Measurements from ENCODE around the gene GPD1. TPM values are rescaled to one million over a fixed set of nuclear protein-coding genes. Genes with fewer than 3 reads are reported as not detected.
"Not testable (repeated sequence)": the region's sequence is repeated elsewhere in the genome, so short reads cannot be mapped to it uniquely, and the experiment has no call there.

The GPD1 gene
- total RNA-seq, 2 experiments from 2014 or later: 0.36 to 0.47 TPM

DNA sequence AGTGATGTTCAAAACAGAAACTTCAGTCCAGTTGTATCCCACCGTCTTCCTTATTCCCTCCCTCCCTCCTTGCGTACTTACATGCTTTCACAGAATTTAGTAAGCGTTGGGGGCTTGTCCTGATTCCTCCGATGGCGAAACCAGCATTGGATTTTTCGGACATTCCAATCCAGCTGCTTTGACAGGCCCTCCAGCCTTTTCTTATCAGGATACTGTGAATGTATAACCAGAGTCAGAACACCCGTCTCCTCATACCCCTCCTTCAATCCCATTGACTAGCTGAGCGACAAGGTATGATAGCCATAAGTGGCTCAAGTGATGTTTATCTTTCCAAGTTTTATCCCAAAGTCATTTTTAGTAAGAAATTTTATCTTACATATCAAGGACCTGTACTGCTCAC, 39.2 kb downstream of the GPD1 start:
- CTCF ChIA-PET: interaction anchor here (0.6 to 1.6 kb wide), 4 partner anchors 10 to 683 kb away, joined by 3 to 7 read pairs (median 4); no protein-coding TSS in a partner anchor
- Mint-ChIP-seq H3K27ac (no peak overlapping the region), H3K27me3 (ENCODE audit: low read depth) (no peaks in the 10 kb centered on the region), H3K36me3 (ENCODE audit: low read depth) (peaks cover 7% of the 10 kb centered on the region), H3K4me3 (no peak overlapping the region), H3K9me3 (no peaks in the 10 kb centered on the region), H3K4me1 (ENCODE audit: low read depth) (no peaks in the 10 kb centered on the region)
- intact Hi-C loops (cut with micrococcal nuclease): no loop called here
- DNase-seq: no peak

- H3K27ac Mint-ChIP-seq: no peak overlapping the region
- no peak for DNase-seq
- H3K9me3 Mint-ChIP-seq: no peaks in the 10 kb centered on the region
- peaks cover 6% of the 10 kb centered on the region for H3K36me3 Mint-ChIP-seq (ENCODE audit: low read depth)
- intact Hi-C loops (cut with micrococcal nuclease): no loop called here
- no peaks in the 10 kb centered on the region for H3K27me3 Mint-ChIP-seq (ENCODE audit: low read depth)
- CTCF ChIA-PET: interaction anchor here (0.6 to 2.3 kb wide), 6 partner anchors 13 to 565 kb away, joined by 3 to 8 read pairs (median 4); partner anchors contain the start of gene COX14
- H3K4me3 Mint-ChIP-seq: no peak overlapping the region
- peaks cover 11% of the 10 kb centered on the region for H3K4me1 Mint-ChIP-seq (ENCODE audit: low read depth)
Measured at GRCh38 chr12:50145439-50145838, 41.6 kb downstream of the GPD1 start.

DNA sequence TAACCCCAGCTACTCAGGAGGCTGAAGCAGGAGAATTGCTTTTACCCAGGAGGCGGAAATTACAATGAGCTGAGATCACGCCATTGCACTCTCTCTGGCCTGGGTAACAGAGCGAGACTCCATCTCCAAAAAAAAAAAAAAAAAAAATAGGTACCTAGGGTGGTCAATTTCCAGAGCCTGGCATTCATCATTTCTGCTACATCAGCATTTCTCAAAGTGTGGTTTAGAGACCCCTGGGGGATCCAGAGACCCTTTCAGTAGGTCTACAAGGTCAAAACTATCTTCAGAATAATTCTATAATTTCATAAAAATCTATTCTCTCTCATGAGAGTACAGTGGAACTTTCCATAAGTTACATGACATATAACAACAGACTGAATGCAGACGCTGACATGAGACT, 43.5 kb downstream of the GPD1 start:
- Mint-ChIP-seq H3K27me3 (ENCODE audit: low read depth) (no peaks in the 10 kb centered on the region), H3K36me3 (ENCODE audit: low read depth) (peaks cover 2% of the 10 kb centered on the region), H3K4me1 (ENCODE audit: low read depth) (peaks cover 23% of the 10 kb centered on the region), H3K9me3 (no peaks in the 10 kb centered on the region), H3K27ac (no peak overlapping the region), H3K4me3 (no peak overlapping the region)
- DNase-seq: no peak
- intact Hi-C loops (cut with micrococcal nuclease): no loop called here
- CTCF ChIA-PET: interaction anchor here (1.6 to 1.7 kb wide), 2 partner anchors 36 to 73 kb away, joined by 3 to 5 read pairs; partner anchors contain the start of gene COX14

GRCh38 chr12:50148011-50148410, 44.2 kb downstream of the GPD1 start:
- H3K9me3 Mint-ChIP-seq; H3K27ac Mint-ChIP-seq; DNase-seq; H3K27me3 Mint-ChIP-seq (ENCODE audit: low read depth); H3K36me3 Mint-ChIP-seq (ENCODE audit: low read depth); H3K4me3 Mint-ChIP-seq; intact Hi-C loops (cut with micrococcal nuclease): not testable (repeated sequence)
- H3K4me1 Mint-ChIP-seq (ENCODE audit: low read depth): peaks cover 23% of the 10 kb centered on the region
- CTCF ChIA-PET: interaction anchor here (0.6 to 1.5 kb wide), 3 partner anchors 13 to 45 kb away, joined by 3 to 4 read pairs (median 3); no protein-coding TSS in a partner anchor

GRCh38 chr12:50149311-50149710, 45.5 kb downstream of the GPD1 start:
- Mint-ChIP-seq H3K36me3 (ENCODE audit: low read depth) (no peaks in the 10 kb centered on the region), H3K27ac (peak overlapping the region; percentile 39), H3K9me3 (no peaks in the 10 kb centered on the region), H3K4me3 (no peak overlapping the region), H3K4me1 (ENCODE audit: low read depth) (peaks cover 23% of the 10 kb centered on the region), H3K27me3 (ENCODE audit: low read depth) (no peaks in the 10 kb centered on the region)
- CTCF ChIA-PET: interaction anchor here (0.6 to 1.6 kb wide), 7 partner anchors 12 to 63 kb away, joined by 3 to 8 read pairs (median 3); partner anchors contain the start of gene COX14
- intact Hi-C loops (cut with micrococcal nuclease): no loop called here
- DNase-seq: no peak

- H3K27me3 Mint-ChIP-seq (ENCODE audit: low read depth): no peaks in the 10 kb centered on the region
- CTCF ChIA-PET: interaction anchor here (0.7 kb wide), 1 partner anchor 26 kb away, joined by 3 read pairs; no protein-coding TSS in a partner anchor
- intact Hi-C loops (cut with micrococcal nuclease): no loop called here
- no peak overlapping the region for H3K4me3 Mint-ChIP-seq
- DNase-seq: no peak
- H3K4me1 Mint-ChIP-seq (ENCODE audit: low read depth): peaks cover 23% of the 10 kb centered on the region
- no peaks in the 10 kb centered on the region for H3K9me3 Mint-ChIP-seq
- H3K27ac Mint-ChIP-seq: no peak overlapping the region
- no peaks in the 10 kb centered on the region for H3K36me3 Mint-ChIP-seq (ENCODE audit: low read depth)
Measured at GRCh38 chr12:50151047-50151687, 47.4 kb downstream of the GPD1 start.

DNA sequence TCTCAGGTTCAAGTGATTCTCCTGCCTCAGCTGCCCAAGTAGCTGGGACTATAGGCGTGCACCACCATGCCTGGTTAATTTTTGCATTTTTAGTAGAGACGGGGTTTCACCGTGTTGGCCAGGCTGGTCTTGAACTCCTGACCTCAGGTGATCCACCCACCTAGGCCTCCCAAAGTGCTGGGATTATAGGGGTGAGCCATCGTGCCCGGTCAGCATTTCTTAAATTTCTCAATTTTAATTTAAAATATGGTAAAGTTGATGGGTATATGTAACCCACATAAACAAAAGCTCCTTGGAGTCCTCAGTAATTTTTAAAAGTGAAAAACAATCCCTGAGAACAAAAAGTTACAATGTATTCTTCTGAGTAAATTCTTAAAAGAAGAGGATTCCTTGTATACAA, 51.1 kb downstream of the GPD1 start:
- H3K9me3 Mint-ChIP-seq; H3K27me3 Mint-ChIP-seq (ENCODE audit: low read depth); H3K36me3 Mint-ChIP-seq (ENCODE audit: low read depth); intact Hi-C loops (cut with micrococcal nuclease); H3K27ac Mint-ChIP-seq; DNase-seq; H3K4me3 Mint-ChIP-seq: not testable (repeated sequence)
- H3K4me1 Mint-ChIP-seq (ENCODE audit: low read depth): peaks cover 29% of the 10 kb centered on the region
- CTCF ChIA-PET: interaction anchor here (0.8 to 1.7 kb wide), 2 partner anchors 44 to 99 kb away, joined by 4 to 5 read pairs; no protein-coding TSS in a partner anchor

- CTCF ChIA-PET: interaction anchor here (1.3 to 1.9 kb wide), 4 partner anchors 20 to 86 kb away, joined by 3 to 13 read pairs (median 7); partner anchors contain the start of gene COX14
- Mint-ChIP-seq H3K27ac (no peak overlapping the region), H3K4me3 (no peak overlapping the region), H3K27me3 (ENCODE audit: low read depth) (no peaks in the 10 kb centered on the region), H3K4me1 (ENCODE audit: low read depth) (peaks cover 26% of the 10 kb centered on the region), H3K9me3 (no peaks in the 10 kb centered on the region), H3K36me3 (ENCODE audit: low read depth) (peaks cover 2% of the 10 kb centered on the region)
- intact Hi-C loops (cut with micrococcal nuclease): no loop called here
- DNase-seq: no peak
Measured at GRCh38 chr12:50156641-50157040, 52.8 kb downstream of the GPD1 start.

DNA sequence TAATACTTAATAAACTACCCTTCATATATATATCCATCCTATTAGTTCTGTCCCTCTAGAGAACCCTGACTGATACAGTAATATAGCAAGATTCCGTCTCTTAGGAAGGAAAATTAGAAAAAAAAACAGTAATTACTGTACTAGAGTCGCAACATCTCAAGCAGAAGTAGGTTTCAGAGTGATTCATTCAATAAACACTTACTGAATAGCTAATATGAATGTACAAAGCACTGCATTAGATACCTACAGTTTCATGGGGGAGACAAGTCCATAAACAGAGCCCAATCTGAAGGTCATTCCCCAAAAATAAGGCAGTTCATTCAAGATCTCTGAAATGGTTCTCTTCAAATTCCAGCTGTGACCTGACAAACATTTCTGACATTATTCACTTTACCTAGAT, 53.5 kb downstream of the GPD1 start:
- Mint-ChIP-seq H3K4me3 (no peak overlapping the region), H3K4me1 (ENCODE audit: low read depth) (peaks cover 26% of the 10 kb centered on the region), H3K9me3 (no peaks in the 10 kb centered on the region), H3K27ac (no peak overlapping the region), H3K36me3 (ENCODE audit: low read depth) (peaks cover 2% of the 10 kb centered on the region), H3K27me3 (ENCODE audit: low read depth) (no peaks in the 10 kb centered on the region)
- intact Hi-C loops (cut with micrococcal nuclease): no loop called here
- CTCF ChIA-PET: interaction anchor here (1.3 to 1.9 kb wide), 3 partner anchors 19 to 46 kb away, joined by 7 to 13 read pairs (median 7); partner anchors contain the start of gene COX14
- no peak for DNase-seq

DNA sequence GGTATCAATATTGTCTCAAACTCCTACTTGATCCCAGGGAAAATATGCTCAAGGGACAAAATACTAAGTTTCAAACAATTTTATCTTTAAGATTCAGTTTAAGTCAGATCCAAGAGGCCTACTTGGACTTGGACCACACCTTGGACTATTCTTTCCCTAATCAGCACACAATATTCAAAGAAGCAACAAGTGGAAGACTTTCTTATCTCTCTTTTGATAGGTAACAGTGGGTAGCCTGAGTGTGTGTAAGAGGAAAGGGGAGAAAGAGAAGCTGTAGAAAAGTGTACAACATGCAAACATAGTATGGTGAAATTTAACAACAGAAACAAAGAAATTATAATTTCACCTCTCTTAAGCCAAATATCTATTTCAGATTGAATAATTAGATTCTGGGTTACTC, 56.8 kb downstream of the GPD1 start:
- H3K27ac Mint-ChIP-seq: no peak overlapping the region
- H3K4me1 Mint-ChIP-seq (ENCODE audit: low read depth): peaks cover 44% of the 10 kb centered on the region
- no peaks in the 10 kb centered on the region for H3K9me3 Mint-ChIP-seq
- CTCF ChIA-PET: interaction anchor here (0.6 to 1.4 kb wide), 2 partner anchors 12 to 26 kb away, joined by 3 read pairs; no protein-coding TSS in a partner anchor
- no peak for DNase-seq
- no peaks in the 10 kb centered on the region for H3K27me3 Mint-ChIP-seq (ENCODE audit: low read depth)
- no peak overlapping the region for H3K4me3 Mint-ChIP-seq
- intact Hi-C loops (cut with micrococcal nuclease): no loop called here
- peaks cover 2% of the 10 kb centered on the region for H3K36me3 Mint-ChIP-seq (ENCODE audit: low read depth)

Other genes with a start within 250 kb of the GPD1 start
- gene FAIM2, start 200.1 kb upstream of the GPD1 start, total RNA-seq: under 1 TPM; 0.17 to 0.42 TPM
- not detected for gene AQP2, start 153.3 kb upstream of the GPD1 start, total RNA-seq
- gene AQP5, start 142.1 kb upstream of the GPD1 start, total RNA-seq: not detected
- not detected for gene AQP6, start 131.1 kb upstream of the GPD1 start, total RNA-seq
- gene RACGAP1, start 78.5 kb upstream of the GPD1 start, total RNA-seq: 100 to 1,000 TPM; 156 to 159 TPM
- gene ASIC1, start 46.4 kb upstream of the GPD1 start, total RNA-seq: 1 to 10 TPM; 3.2 to 3.7 TPM
- gene SMARCD1, start 18.7 kb upstream of the GPD1 start, total RNA-seq: 10 to 100 TPM; 57.7 to 60.2 TPM
- 10 to 100 TPM; 47.5 to 48.3 TPM for gene COX14, start 8.2 kb downstream of the GPD1 start, total RNA-seq
- 10 to 100 TPM; 32.6 to 33.6 TPM for gene CERS5, start 63.4 kb downstream of the GPD1 start, total RNA-seq
- gene LIMA1, start 179.5 kb downstream of the GPD1 start, total RNA-seq: 10 to 100 TPM; 15.9 to 16.5 TPM

Measured in activated naive CD4-positive, alpha-beta T cell treated with anti-CD3 and anti-CD28 coated beads for 36 hours (primary cell).